Ovary (tissue), 9 donors: Measurements from ENCODE around the gene ANTXR1. TPM values are rescaled to one million over a fixed set of nuclear protein-coding genes. Genes with fewer than 3 reads are reported as not detected.

Experiments used
- DNase-seq, 5 donors: peaks; one replicate each; pipeline ENCODE4 v3.0.0-alpha.2; 2019 to 2020
- H3K27ac ChIP-seq, 2 donors: fragments of 200-600 bp; one replicate each; pipeline versions ENCODE4 v1.5.1 to v1.8.0; 2019 to 2022
- H3K27me3 ChIP-seq: fragments of 200-600 bp; one replicate; pipeline ENCODE4 v1.8.0; 2022
- H3K36me3 ChIP-seq: fragments of 200-600 bp; sonication (generic); one replicate; pipeline ENCODE4 v1.5.1; 2019
- H3K4me1 ChIP-seq: one replicate; pipeline ENCODE4 v1.8.1; 2013; ENCODE audit warnings: mild to moderate bottlenecking, moderate library complexity; ENCODE audit not compliant: insufficient read depth
- H3K4me3 ChIP-seq: fragments of 200-600 bp; sonication (generic); one replicate; pipeline ENCODE4 v1.5.1; 2017
- H3K9me3 ChIP-seq, 2 donors: fragments of 200-600 bp in 1 of 2; sonication (generic) in 1 of 2; one replicate each; pipeline versions ENCODE4 v1.5.1 to v1.8.1; 2013 to 2019; ENCODE audit warnings: mild to moderate bottlenecking in 1 of 2, moderate library complexity in 1 of 2
- EP300 ChIP-seq: sonication (generic); formaldehyde crosslinking; IDR thresholded peaks from one replicate; pipeline ENCODE4 v1.6.1; 2017; ENCODE audit warnings: antibody characterized with exemption
- POLR2A ChIP-seq: fragments of 450-650 bp; IDR thresholded peaks from one replicate; pipeline ENCODE4 v1.6.1; 2017; ENCODE audit warnings: antibody characterized with exemption, mild to moderate bottlenecking, moderate library complexity
- WGBS, 3 donors: extraction: QIAGEN DNeasy Blood & Tissue Kit in 1 of 3; methylation state at CpG; one replicate each; pipeline versions ENCODE4 v1.1.5 to v1.1.7; 2013 to 2017; 5-methylcytosine and 5-hydroxymethylcytosine counted together
- intact Hi-C, 4 donors: fragments of 100-400 bp; cut with DNase I; formaldehyde crosslinking; loops; one replicate each; pipeline versions ENCODE4 v1.11.0 to v1.15.1; 2022 to 2023
- polyA plus RNA-seq, 2 donors: library from polyadenylated mRNA; stranded (reverse); fragments of 200-250 nt in 1 of 2; fragments of 350-450 nt in 1 of 2; fragmentation: Illumina TruSeq in 1 of 2; extraction: RNeasy Lipid Tissue Mini Kit (QIAGEN cat#74804) in 1 of 2; gene quantifications; one replicate each; pipeline ENCODE4 v1.2.3, GENCODE V29; 2013 to 2014
- total RNA-seq, 7 donors: library from RNA; depleted of rRNA in 2 of 7; stranded (reverse); fragments of >200 nt in 2 of 7; fragmentation: NEBNext Ultra II Directional in 3 of 7; extraction: Animal tissue kit (Norgen Biotek cat#: 25700) in 3 of 7; gene quantifications; one replicate each; pipeline versions ENCODE4 v1.1.0 to v1.2.4, GENCODE V29; 2016 to 2023
- TF ChIP-seq, protein P1 (sequence below), 3 donors: fragments of 450-650 bp in 2 of 3; fragments of 200-600 bp in 1 of 3; IDR thresholded peaks; one replicate each; pipeline versions ENCODE4 v1.5.1 to v1.8.0; 2016 to 2022; ENCODE audit warnings: antibody characterized with exemption in 3 of 3, mild to moderate bottlenecking in 1 of 3
- donor health status: DM: no; HTN: no; CAD: no; lungs with moderate emphysema.
- donor health status: DM: no; HTN: no; CAD: no.
- donor health status: Bipolar disorder and iron deficiency.
- donor health status: DM: yes; HTN: yes; CAD: no.
- donor health status: DM: no; HTN: no; CAD: no.
- donor health status: DM: yes; HTN: yes; CAD: no.

Gene ANTXR1
- total and polyA plus RNA-seq, 9 donors, result 73.0 to 276 (median 152) TPM

DNA sequence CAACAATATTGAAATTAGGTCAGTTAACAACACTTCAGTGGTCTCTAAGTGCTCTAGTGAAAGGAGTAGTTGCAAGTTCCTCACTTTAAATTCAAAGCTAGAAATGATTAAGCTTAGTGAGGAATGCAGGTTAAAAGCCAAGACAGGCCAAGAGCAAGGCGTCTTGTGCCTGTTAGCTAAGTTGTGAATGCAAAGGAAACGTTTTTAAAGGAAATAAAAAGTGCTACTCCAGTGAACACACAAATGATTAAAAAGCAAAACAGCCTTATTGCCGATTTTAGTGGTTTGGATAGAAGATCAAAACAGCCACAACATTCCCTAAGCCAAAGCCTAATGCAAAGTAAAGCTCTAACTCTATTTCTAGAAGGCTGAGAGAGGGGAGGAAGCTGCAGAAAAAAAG, 44.7 kb downstream of the ANTXR1 start:
- no peak overlapping the region for H3K27ac ChIP-seq
- DNase-seq, result no peak
- 20 to 31% (median 27%) methylated on average over 3 of the region's 3 CpGs for WGBS, 3 donors
- no peaks in the 10 kb centered on the region for H3K36me3 ChIP-seq
- H3K4me3 ChIP-seq, result no peak overlapping the region
- TF ChIP-seq, protein P1, sequence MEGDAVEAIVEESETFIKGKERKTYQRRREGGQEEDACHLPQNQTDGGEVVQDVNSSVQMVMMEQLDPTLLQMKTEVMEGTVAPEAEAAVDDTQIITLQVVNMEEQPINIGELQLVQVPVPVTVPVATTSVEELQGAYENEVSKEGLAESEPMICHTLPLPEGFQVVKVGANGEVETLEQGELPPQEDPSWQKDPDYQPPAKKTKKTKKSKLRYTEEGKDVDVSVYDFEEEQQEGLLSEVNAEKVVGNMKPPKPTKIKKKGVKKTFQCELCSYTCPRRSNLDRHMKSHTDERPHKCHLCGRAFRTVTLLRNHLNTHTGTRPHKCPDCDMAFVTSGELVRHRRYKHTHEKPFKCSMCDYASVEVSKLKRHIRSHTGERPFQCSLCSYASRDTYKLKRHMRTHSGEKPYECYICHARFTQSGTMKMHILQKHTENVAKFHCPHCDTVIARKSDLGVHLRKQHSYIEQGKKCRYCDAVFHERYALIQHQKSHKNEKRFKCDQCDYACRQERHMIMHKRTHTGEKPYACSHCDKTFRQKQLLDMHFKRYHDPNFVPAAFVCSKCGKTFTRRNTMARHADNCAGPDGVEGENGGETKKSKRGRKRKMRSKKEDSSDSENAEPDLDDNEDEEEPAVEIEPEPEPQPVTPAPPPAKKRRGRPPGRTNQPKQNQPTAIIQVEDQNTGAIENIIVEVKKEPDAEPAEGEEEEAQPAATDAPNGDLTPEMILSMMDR (IDR thresholded peaks at IDR 0.05), result no peak
- no peak for TF ChIP-seq POLR2A
- TF ChIP-seq EP300, result no peak
- H3K4me1 ChIP-seq, result peaks cover 6% of the 10 kb centered on the region
- intact Hi-C loops, result no loop called here
- no peaks in the 10 kb centered on the region for H3K9me3 ChIP-seq
- no peaks in the 10 kb centered on the region for H3K27me3 ChIP-seq

DNA sequence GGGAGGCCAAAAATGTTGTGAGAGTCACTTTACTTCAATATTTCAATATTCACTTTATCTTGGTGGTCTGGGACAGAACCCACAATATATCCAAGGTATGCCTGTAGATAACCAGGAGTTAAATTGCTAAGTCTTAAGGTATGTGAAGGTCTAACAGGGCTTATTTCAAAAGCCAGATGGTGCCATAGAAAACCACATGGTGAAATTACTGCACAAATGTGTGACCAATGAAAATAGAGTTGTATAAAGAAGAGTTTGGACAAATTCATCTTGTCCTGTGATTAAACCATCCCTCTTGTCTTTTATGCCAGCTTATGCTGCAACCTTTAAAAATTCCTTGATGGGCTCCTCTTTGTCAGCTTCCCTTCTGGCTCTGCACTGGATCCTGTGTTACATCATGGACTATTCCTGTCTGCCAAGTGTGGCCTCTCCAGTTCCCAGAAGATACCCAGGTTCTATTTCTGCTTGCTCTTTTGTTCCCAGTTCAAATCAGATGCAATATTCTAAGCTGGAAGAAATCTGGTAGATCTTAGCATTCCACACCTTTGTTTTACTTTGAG, 46.8 kb downstream of the ANTXR1 start:
- intact Hi-C loops, result no loop called here

DNA sequence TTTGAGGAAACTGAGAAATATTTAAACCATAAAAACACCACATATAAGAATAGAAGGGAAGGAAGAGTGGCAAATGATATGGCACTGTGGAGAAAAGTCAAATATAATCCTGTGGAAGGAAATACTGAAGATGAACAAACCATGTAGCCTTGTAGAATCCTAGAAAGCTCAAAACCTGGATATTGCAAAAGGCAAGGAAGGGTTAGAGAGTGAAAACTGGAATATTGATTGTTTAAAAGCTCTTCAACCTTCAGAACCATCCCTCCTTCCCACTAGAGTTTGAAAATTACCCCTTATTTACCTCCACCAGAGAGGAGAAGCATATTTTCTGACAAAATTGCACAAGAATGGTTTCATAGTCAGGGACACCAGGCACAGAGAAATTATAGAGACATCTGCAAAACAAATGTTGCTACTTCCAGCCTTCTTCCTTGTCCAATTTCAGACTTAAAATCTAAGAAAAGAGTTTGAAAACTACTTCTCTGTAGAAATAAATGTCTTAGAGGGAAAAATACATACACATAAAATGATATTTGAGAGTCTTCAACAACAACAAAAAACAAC, 48.0 kb downstream of the ANTXR1 start:
- H3K27me3 ChIP-seq, result no peaks in the 10 kb centered on the region
- TF ChIP-seq EP300 (no peak), POLR2A (no peak)
- TF ChIP-seq, protein P1 (IDR thresholded peaks at IDR 0.05), result no peak
- H3K27ac ChIP-seq, result no peak overlapping the region
- H3K4me1 ChIP-seq, result peaks cover 6% of the 10 kb centered on the region
- intact Hi-C loops, result no loop called here
- DNase-seq, result no peak
- no peaks in the 10 kb centered on the region for H3K36me3 ChIP-seq
- H3K9me3 ChIP-seq, result no peaks in the 10 kb centered on the region
- H3K4me3 ChIP-seq, result no peak overlapping the region

More for the DNA sequence above, 46.8 kb downstream of the ANTXR1 start:
- Histone ChIP-seq H3K36me3 (no peaks in the 10 kb centered on the region), H3K27ac (no peak overlapping the region), H3K9me3 (no peaks in the 10 kb centered on the region), H3K27me3 (no peaks in the 10 kb centered on the region), H3K4me3 (no peak overlapping the region), H3K4me1 (peaks cover 6% of the 10 kb centered on the region)
- DNase-seq, result no peak
- TF ChIP-seq, protein P1 (IDR thresholded peaks at IDR 0.05), result no peak
- no peak for TF ChIP-seq POLR2A
- no peak for TF ChIP-seq EP300

DNA sequence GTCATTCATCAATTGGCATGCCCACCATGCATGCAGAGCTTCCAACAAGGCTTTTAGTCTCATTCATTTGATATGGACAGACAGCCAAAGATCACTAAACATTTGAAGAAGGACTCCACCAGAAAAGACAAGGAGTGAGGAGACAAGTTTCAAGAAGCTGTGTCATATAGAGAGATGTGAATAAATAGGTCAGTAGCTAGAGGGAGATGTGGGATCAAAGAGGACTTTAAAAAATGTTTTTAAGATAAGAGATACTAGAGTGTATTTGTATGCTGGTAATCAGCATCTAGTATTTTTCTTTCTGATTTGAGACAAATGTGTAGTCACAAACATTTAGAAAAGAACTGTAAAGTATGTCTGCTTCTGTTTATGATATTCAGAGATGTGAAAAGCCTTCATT, 48.5 kb downstream of the ANTXR1 start:
- no peak overlapping the region for H3K4me3 ChIP-seq
- H3K4me1 ChIP-seq, result peaks cover 10% of the 10 kb centered on the region
- no peak overlapping the region for H3K27ac ChIP-seq
- no peaks in the 10 kb centered on the region for H3K9me3 ChIP-seq
- TF ChIP-seq EP300, result no peak
- TF ChIP-seq POLR2A, result no peak
- TF ChIP-seq, protein P1 (IDR thresholded peaks at IDR 0.05), result no peak
- DNase-seq, result no peak
- intact Hi-C loops, result no loop called here
- no peaks in the 10 kb centered on the region for H3K27me3 ChIP-seq
- no peaks in the 10 kb centered on the region for H3K36me3 ChIP-seq
